GM21360 (cell line): ENCODE measurements around the gene GALNT13.

Source experiments
- ATAC-seq: cut with Tn5 transposase; IDR thresholded peaks from one replicate; pipeline ENCODE4 v1.9.1; 2021; ENCODE audit warnings: mild to moderate bottlenecking, moderate library complexity; ENCODE audit not compliant: unreplicated experiment

GALNT13 gene

DNA sequence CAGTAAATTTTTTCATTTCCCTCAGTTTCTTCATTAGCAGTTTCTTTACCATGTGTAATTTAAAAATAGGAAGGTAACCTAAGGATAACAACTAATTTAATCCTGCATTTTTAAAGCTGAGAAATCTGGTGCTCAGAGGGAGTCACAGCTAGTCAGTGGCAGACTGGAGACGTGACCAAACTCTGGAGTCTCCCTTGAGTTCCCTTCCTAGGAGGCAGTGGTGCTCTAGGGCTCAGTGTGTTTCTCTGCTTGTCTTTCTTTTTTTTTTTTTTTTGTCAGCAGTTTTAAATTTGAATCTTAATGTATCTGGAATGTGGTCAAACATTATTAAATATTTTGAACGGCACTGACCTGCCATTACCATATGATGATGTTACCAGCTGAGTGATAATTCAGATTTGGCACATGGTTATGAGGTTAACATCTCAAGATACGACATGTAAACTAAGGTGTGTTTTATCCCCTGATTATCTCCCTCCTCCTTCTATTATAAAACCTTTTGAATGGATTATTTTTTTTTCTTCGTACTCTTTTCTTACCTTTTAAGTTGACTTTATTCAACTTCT is 226.2 kb downstream of the GALNT13 start:
- ATAC-seq: no peak

DNA sequence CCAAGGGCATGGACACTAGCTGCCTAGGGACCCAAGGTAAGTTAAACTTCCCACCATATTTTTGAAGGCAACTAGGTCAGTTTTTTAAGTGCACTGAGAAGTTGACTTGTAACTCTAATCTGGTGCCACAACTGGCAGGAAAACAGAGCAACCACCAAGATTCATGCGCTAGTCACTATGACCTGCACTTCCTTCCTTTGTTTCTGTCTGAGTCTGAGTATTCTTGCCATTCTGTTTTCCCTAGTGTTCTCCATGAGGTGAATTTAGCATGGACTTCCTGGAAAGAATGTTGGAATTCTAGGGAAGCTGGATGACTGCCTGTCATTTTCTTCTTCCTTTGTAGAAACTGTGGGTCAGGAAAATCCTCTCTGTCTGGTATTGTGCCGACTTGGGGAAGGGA is 249.0 kb downstream of the GALNT13 start:
- ATAC-seq: no peak

DNA sequence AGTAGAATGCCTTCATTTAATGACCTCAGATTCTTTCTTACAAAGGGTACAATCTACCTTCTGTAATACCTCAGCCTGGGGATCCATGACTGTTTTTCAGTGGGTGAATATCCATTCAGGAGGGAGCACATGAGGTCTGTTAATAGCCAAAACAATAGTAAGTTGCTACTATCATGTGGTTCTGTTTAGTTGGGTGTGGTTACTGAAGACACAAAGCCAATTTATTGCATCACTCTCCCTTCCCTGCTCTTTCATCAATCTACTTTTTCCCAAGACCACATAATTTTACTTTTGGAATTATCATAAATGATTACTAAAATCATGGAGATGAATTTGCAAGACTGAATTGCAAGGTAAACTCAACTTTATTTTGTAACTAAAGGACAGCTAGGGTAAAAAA is 254.2 kb downstream of the GALNT13 start:
- no peak for ATAC-seq

DNA sequence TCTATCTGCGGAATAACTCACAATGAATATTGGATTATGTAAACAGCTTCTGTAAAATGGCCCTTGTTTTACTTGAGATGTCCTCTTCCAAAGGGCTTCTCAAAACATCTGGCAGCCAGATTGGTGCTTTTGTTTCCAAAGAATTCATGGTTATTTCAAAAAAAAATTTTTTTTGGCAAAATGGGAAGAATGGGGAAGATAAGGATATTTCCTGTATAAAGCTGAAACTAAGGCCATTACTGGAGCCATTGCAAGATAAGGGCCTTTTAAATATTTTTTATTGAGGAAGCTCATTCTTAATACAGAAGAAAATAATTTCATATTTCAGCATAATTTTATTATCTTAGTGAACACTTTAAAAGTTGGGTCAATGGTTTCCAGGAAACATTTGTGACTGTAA is 259.1 kb downstream of the GALNT13 start:
- ATAC-seq: no peak

DNA sequence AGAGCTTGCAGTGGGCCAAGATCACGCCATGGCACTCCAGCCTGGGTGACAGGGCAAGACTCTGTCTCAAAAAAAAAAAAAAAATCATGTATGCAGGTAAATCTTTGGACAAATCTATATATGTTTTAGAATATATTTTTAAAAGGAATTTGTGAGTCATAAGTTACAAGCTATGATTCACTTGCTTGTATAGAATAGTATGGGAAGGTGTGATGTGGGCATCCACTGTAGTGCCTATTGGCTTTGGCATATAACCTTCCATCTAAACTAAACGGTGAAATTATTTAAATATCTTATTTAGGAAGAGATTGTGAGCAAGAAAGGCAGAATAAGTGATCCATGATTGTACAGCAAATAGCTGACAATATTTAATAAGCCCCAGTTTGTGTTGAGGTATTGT is 261.1 kb downstream of the GALNT13 start:
- ATAC-seq: no peak

DNA sequence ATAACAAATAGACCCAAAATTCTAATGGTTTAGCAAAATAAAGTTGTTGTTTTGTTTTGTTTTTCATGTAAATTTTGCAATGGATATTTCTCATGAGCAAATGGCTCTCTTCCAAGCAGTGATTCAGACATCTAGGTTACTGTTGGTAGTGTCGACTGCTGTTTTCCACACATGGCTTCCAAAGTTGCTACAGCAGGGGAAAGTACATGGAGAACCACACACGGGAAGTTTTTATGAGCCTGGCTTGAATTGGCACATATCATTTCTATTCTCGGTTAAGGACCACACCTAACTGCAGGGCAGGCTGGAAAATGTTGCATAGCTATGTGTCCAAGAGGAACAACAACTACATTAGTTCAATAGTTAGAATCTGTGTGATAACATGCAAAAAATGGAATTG is 262.1 kb downstream of the GALNT13 start:
- no peak for ATAC-seq

DNA sequence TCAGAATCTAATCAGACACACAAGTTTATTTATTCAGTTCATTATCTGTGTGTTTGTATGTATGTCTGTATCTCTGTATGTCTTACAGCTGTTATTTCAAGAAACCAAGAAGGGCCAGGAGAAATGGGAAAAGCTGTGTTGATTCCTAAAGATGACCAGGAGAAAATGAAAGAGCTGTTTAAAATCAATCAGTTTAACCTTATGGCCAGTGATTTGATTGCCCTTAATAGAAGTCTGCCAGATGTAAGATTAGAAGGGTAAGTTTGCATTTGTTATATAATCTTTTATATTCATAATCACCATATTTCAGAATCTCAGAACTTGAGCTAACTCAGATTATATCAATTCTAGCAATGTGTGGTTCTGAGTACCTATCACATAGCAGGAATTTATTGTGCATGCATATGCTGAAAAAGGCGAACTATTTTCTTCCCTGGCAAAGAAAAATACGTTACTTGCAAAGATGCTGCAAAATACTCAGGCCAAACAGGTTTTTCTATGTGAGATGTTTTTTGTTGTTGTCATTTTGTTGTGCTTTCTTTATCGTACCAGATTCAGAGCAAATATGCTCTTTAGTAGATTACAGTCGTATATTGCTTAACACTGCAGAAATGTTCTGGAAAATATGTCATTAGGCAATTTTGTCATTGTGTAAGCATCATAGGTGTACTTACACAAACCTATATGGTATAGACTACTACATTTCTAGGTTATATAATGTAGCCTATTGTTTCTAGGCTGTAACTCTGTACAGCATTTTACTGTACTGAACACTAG is 268.7 kb downstream of the GALNT13 start:
- ATAC-seq: no peak

DNA sequence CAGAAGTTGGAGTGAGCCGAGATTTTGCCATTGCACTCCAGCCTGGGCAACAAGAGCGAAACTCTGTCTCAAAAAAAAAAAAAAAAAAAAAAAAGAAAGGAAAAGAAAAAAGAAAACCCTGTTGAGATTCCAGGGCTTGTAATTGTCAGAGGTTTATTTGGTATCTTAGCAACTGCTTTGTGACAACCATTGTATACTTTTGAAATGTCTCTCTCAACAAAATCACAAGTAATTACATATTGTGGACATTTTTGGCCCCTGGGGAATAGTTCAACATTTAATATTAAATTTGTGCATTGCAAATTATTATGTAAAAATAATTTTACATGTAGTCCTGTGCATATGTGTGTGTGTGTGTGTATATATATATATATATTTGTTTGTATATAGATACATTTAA is 270.8 kb downstream of the GALNT13 start:
- no peak for ATAC-seq

DNA sequence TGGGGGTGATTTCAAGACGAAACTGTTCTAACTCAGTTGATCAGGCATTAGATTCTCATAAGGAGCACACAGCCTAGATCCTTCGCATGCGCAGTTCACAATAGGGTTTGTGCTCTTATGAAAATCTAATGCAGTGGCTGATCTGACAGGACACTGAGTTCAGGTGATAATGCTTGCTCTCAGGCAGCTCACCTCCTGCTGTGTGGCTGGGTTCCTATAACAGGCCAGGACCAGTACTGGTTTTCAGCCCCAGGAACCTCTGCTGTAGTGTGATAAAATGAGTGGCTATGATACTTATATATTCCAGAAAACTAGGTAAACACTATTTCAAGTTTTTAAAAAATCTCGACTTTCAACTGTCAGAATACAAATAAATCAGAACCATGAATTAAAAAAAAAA is 271.4 kb downstream of the GALNT13 start:
- no peak for ATAC-seq

DNA sequence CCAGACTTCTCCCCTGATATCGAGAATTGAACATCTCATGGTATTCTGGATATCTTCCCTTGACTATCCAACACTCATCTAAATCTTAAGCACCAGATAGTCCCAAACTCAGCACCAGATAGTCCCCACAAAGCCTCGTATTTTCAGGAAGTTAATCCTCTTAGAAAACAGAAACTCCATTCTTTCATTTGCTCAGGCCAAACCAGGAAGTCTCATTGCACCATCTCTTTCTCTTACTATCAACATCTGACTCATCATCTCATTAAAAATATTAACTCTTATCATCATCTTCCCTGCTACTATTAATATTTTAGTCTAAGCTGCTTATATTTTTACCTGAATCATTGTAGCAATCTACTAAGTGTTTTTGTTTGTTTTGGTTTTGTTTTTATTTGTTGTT is 286.4 kb downstream of the GALNT13 start:
- no peak for ATAC-seq

DNA sequence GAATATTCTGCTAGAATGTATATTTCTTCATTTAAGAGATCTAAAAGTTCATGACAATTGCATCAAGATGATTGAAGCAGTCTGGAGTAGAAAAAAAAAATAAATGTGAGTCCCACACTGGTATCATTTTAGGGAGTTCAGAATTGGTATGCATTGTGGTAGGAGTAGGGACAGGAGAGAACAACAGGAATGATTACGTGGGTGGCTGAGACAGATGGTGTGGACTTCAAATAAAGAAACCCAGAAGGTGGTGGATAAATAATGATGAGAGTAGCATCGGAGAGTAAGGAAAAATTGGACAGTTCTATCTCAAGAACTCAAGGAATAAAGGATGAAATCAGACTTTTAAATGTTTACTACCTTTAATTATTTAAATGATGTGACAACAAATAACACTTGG is 289.6 kb downstream of the GALNT13 start:
- ATAC-seq: no peak

DNA sequence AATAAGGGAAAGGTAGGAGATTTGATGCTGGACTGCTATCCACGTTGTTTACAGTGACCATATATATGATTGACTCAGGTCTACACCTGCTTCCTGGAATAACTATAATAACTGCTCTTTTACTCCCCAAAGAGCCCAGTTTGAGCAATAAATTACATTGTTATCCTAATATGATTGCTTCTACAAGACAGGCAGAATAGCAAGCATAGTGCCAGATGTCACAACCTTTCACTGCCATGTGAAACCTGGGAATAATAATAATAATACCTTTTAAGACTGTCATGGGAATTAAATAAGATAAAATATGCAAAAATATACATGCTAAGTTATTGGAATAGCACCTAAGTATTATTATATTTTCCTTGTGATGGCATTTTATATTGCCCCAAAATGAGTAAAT is 298.7 kb downstream of the GALNT13 start:
- ATAC-seq: no peak

DNA sequence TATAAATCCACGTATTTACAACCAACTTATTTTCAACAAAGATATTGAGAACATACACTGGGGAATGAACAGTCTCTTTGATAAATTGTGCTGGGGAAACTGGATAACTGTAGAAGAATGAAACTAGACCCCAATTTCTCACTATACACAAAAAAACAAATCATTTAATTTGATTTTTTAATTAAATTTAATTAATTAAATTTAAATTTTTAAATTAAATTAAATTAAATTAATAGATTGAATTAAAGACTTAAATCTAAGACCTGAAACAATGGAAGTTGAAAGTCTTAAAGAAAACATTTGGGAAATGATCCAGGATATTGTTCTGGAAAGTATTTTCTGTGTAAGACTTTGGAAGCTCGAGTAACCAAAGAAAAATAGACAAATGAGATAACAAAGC is 301.4 kb downstream of the GALNT13 start:
- no peak for ATAC-seq

DNA sequence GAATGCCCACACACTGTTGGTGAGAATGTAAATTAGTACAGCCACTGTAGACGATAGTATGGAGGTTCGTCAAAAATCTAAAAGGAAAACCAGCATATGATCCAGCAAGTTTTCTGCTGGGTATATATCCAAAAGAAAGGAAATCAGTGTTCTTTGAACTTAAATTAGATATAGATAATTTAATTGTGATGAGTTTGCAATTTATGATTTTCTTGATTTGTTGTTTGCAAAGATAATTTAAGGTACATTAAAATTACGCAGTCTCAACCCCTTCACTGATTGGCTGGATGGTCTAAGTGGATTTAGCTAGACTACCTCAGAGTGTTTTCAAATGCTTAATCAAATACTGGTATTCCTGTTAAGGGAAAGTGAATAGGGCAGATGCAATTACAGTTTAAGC is 302.2 kb downstream of the GALNT13 start:
- ATAC-seq: no peak

DNA sequence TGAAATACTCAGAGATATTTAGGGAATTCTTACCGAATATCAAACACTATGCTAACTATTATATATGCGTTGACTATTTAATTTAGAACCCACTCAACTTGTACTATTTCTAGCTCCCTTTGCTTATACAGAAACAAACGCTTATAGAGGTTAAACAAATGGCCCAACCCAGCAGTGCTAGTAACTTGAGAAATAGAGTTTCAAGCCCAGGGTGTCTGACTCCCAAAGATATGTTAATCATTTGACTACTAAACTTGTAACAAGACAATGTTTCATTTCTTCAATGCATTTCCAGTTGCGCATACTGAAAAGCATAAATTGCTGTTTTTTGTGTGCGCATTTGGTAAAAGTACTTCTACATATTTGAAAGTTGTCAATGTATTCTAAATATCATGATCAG is 310.3 kb downstream of the GALNT13 start:
- ATAC-seq: no peak

DNA sequence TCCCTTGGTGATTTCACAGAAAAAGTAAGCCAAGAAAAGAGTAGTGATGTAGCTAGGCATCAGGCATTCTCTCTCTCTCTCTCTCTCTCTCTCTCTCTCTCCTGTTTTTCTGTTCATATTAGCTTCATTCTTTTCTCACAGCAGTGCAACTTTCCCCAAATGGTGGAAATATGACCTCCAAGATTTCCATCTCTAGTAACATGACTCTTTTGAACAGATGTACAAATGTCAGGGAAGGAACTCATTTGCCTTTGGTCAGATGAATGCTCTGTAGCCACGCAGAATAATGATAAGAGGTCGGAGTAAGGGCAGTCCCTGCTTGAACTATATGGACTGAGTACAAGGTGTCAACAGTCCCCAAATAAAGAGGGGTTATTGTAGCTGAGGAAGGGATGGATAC is 316.2 kb downstream of the GALNT13 start:
- ATAC-seq: no peak

DNA sequence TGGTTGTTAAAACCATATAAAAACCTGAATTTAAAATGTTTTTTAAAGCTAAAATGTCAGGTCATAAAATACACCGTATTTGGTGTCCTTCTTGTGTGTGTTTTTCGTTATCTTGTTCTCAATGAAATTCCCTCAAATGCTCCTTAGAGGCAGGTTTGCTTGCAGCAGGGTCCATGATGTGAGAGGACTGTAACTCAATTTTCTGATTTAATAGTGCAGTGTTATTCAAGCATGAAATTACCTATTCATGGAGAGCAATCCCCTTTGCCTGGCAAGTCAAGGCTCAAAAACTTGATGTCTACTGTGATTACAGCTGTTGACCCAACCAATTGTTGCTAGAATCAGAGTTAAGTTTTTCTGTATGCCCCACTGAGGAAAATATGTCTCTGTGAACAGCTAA is 318.2 kb downstream of the GALNT13 start:
- ATAC-seq: no peak

DNA sequence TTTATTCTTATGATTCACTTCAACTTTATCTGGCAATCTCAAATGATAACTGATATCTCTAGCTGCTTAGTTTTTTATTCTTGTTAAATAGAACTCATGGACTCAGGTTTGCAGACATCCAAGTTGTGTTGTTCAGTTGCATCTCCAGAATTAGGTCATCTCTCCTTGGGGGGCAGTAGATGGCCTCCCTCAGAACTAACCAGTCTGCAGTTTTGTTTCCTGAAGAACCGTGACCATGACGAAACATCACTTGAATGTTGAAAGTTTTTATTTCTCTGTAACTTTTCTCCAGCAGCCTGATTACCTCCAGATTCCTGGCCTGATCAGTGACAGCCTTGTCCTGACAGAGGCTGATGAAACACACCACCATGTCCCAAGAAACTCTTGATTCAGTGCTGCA is 321.5 kb downstream of the GALNT13 start:
- no peak for ATAC-seq

DNA sequence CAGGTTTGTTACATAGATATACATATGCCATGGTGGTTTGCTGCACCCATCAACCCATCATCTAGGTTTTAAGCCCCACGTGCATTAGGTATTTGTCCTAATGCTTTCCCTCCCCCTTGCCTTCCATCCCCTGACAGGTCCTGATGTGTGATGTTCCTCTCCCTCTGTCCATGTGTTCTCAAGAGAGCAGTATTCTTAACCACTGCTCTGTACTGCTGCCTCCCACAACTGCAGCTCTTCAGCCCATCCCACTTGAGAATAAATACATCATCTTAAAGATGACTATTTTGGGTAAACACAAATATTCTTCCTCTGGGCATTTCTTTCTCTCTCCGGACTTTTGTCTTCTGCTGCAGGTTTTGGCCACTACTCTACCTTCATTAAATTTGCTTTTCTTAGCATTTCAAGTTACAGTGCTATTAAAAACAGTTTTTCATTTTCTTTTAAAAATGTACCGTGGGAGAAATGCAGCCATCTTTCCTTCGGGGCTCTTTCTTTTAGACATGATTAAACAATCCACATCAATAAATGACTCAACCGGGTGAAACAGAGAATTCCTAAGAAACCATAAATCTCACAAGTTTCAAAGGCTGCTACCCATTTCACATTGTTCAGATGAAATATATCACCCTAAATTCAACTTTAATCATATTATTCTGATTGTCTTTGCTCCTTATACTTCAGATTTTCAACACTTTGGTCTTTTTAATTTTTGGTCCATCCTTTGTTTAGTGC is 323.4 kb downstream of the GALNT13 start:
- no peak for ATAC-seq

DNA sequence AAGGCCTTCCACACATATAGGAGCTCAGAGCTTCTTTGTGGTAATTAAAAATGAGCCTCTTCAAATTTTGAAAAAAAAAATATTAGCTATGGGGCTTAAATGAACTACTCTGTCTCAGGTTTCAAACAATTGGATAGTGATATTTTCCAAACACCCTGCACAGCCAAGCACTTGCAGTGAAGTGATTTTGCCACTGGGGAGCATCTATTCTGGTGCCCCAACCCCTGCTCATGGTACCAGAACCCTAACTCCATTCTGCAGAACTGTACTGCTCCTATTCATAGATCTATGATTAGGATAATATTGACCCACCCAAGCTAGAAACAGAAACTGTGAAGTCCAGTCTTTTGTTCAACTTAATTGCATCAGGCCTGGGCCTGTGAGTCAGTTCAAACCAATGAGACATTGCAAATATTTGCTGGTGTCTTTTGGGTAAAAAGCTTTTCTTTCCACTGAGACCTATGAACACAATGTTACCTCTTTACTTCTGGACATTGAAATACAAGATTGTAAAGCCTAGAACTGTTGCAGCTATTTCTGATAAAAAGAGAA is 324.0 kb downstream of the GALNT13 start:
- no peak for ATAC-seq

DNA sequence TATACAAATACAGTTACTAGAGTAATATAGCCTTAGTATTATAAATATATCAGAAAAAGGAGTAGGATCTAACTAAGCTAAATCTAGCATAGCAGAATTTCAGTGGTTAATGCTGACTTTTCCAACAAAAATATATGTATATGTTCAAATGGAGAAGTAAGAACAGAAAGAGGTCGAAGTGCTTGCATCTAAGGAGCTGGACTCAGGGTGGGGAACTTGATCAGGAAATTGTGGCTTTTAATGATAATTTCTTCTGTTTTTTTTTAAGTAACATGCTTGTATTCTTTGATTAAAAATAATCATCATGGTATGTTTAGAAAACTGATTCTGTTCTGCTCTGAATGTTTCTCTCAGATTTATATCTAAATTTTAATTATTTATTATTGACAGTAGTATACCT is 327.1 kb downstream of the GALNT13 start:
- no peak for ATAC-seq

DNA sequence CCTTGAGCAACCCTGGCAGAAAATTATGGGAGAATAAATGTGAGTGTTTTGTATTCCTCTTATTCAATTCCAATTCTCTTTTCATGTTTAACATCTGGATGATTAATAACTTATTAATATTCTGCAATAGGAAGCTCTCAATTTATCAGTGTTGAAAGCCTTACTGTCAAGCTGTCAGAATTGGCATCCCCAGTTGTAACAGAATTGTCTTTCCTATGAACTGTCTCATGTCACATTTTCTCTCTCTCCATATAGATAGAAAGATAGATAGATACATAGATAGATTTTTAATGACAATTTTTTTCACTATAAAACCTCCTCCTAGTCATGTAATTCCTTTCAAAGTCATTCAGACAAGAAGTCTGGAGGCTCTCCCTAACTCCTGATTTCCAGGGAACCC is 331.5 kb downstream of the GALNT13 start:
- ATAC-seq: no peak
